GM12874 (cell line): Measurements from ENCODE around the gene MGRN1.

Source experiments
- TF ChIP-seq, protein P1 (sequence below): IDR thresholded peaks from 2 replicates; pipeline ENCODE4 v1.5.1; 2011; ENCODE audit warnings: low read depth, mild to moderate bottlenecking, control low read depth, low read length, moderate library complexity; ENCODE audit not compliant: insufficient read depth

Gene MGRN1

DNA sequence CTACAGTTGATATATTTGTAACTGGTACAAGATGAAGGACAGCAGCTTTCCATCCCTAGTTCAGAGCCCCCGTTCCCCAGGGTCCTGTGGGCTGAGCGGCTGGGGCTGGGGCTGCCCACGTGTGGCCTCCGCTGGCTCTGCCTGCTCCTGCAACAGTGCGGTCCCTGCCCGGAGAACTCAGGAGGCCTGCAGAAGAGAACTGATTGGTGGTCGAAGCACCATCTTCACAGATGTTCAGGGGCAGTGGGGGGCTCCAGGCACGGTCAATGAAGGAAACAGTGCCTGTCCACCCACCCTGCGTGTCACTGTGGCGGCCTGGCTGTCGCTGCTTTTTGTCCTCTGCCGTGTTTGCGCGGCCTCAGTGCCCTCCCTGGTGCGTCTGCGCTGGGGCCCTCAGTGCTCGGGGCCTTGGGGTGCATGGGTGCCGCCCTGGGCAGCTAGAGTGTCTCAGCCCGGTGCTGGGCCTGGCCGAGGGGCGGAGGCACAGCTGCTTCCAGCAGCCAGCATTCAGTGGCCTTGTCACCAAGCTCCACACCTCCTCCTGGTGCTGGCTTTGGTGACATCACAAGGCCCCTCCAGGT, 64.6 kb downstream of the MGRN1 start:
- TF ChIP-seq, protein P1, sequence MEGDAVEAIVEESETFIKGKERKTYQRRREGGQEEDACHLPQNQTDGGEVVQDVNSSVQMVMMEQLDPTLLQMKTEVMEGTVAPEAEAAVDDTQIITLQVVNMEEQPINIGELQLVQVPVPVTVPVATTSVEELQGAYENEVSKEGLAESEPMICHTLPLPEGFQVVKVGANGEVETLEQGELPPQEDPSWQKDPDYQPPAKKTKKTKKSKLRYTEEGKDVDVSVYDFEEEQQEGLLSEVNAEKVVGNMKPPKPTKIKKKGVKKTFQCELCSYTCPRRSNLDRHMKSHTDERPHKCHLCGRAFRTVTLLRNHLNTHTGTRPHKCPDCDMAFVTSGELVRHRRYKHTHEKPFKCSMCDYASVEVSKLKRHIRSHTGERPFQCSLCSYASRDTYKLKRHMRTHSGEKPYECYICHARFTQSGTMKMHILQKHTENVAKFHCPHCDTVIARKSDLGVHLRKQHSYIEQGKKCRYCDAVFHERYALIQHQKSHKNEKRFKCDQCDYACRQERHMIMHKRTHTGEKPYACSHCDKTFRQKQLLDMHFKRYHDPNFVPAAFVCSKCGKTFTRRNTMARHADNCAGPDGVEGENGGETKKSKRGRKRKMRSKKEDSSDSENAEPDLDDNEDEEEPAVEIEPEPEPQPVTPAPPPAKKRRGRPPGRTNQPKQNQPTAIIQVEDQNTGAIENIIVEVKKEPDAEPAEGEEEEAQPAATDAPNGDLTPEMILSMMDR, result no peak

DNA sequence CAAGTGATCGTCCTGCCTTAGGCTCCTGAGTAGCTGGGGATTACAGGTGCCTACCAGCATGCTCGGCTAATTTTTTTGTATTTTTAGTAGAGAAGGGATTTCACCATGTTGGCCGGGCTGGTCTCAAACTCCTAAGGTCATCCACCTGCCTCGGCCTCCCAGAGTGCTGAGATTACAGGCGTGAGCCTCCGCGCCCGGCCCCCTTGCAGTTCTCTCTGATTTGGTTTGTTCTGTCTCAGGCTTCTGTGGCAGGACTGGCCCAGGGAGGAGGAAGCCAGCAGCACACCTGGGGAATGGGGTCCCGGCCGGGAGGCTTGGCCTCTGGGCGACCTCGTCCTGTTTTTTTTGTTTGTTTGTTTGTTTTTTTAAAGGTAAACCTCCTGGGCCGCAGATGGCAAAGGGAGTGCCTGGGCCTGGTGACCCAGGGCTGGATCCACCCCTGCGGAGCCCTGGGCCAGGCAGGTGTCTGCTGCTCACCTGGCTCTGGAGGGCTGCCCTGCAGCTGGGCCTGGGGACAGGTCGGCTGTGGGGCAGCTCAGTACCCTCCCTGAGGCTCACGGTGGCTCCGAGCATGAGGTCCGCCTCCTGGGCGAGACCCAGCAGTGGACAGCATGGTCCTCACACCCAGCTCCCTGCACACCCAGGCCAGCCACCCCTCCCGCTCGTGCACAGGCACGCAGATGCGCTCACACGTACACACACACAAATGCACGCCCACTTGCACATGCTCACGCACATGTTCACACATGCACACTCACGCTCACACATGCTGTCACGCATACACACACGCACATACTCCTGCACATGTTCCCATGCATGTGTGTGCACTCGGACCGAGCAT, 65.5 kb downstream of the MGRN1 start:
- TF ChIP-seq, protein P1, result no peak

DNA sequence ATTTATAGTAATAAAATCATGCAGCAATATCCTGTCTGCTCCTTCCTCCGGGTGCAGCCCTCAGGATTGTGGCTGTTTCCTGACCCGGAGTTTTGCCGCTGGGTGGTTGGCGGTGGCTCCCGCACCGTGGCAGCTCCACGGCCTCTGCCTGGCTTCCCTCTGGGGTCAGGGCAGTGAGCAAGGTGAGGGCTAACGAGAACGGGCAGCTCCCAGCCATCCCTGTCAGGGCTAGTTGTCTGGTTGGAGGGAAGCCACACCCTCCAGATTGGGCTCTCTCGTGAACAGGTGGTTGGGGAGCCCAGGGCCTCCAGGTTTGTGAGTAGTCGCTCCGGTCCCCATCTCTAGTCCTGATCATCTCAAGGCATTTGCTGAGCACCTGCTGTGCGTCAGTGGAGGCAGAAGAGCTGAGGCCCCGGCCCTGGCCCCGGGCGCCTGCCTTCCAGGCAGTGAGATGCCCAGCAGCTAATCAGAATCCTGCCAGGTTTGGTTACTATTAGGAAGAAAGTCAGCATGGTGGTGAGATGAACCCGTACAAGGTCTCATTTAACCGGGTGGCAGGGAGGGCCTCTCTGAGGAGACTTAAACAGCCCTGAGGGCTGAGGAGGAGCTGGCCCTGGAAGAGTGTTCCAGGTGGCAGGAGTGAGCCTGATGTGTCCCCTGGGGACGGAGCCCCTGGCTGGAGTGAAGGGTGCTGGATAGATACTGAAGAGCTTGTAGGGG, 66.5 kb downstream of the MGRN1 start:
- TF ChIP-seq, protein P1, result no peak

DNA sequence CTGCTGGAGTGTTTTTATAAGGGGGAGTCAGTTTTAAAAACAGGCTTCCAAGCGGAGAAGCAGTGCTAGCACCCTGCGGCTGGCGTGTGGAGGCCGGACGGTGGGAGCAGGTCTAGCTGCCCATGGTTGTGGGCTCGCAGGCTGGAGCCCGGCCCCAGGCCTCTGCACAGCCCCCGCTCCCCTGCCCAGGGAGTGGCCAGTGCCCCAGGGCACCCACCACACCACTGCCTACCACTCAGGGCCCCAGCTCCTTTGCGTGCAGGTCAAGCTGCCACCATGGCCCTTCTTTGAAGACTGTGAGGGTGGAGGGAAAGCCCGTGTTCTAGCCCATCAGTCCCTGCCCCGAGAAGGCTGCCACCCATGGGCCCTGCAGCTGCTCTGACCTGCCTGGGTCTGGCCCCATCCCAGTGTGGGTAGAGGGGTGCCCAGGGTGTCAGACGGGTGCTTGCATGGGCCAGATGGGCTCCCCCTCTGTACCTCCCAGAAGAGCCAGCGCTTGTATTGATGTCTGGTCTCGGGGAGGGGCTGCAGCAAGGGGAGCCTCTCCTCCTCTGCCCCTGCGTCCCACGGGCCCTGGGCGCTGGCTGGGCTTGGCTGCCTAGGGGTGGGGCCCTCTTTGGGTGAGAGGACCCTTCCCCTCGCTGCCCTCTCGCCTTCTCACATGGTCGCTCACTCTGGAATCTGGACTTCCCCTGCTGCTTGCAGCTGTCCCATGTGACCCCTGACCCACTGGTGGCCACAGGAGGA, 67.2 kb downstream of the MGRN1 start:
- TF ChIP-seq, protein P1, result no peak

DNA sequence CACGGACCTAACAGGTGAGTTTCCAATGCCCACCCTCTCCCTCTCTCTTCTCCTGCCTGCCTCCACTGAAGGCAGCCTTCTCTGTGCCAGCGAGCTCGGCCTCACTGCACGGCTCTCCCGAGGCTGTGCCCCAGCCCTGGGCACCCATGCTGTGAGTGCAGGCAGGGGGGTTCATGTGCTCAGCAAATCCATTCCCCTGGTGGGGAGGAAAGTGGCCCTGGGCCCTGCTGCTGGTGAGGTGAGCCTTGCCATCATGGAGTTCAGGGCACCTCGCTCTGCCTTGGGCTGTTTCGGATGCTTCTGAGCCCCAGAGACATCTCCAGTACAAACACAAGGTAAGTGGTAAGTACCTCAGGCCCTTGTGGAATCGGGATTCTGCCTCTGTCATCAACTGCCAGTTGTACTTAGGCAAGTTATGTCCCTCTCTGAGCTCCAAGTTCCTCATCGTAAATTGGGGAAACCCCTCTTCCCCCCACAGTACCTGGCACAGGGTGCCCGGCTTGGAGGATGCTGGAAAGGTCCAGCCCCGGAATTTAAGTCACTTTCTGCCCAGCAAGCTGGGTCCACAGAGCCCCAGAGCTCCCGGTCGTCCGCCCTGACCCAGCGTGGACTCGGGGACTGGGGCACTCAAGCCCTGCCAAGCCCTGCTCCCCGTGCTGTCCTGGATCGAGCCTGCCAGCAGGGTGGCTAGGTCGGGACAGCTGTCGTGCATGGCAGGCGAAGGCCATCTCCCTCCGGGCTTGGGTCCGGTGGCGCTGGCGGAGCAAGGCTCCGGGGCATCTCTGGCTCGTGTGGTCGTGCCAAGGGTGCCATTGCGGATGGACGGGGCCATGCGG, 68.1 kb downstream of the MGRN1 start:
- TF ChIP-seq, protein P1, result no peak

DNA sequence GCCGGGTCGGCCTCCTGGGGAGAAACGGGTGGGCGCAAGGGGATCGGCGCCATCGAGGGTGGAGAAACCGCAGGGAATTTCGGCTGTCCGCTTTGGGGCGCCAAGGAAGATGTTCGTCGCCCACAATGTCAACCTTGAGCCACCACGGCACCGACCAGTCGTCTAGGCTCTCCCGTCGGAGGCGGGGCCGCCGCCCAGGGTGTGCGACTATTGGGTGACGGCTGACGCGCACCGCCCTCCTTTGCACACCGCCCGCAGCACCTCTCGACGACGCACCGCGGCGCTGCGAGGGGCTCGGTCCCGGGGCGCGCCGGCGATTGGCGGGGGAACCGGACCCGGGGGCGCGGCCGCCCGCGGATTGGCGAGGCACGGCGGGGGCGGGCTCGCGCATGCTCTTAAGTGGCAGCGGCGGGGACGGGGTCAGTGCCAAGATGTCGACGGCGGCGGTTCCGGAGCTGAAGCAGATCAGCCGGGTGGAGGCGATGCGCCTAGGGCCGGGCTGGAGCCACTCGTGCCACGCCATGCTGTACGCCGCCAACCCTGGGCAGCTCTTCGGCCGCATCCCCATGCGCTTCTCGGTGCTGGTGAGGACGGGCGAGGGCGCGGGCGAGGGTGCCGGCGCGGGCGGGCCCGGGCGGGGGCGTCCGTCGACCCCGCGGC, 68.8 kb downstream of the MGRN1 start, which contains the start of gene NUDT16L1:
TSS of gene NUDT16L1 (plus strand) at position 267 of the 660 bp plus-strand sequence. CDS start at position 432, 165 bp downstream.
- TF ChIP-seq, protein P1, result no peak
